GM15510 (cell line): Measurements from ENCODE around the gene OSR1.

Experiments used
- POLR2A ChIP-seq: IDR thresholded peaks from 3 replicates; pipeline ENCODE4 v1.6.1; 2011; ENCODE audit warnings: borderline replicate concordance; ENCODE audit not compliant: insufficient read length; ENCODE audit errors: extremely low read depth

Gene OSR1

GRCh38 chr2:19358242-19359020 is at the start of gene OSR1:
OSR1 (minus strand) TSS chr2:19358623; CDS start chr2:19353805, 4,818 bp downstream.
- no peak for TF ChIP-seq POLR2A

- TF ChIP-seq POLR2A, result no peak
These were observed 45.4 kb upstream of the OSR1 start for GRCh38 chr2:19403785-19404184.

- no peak for TF ChIP-seq POLR2A
These were observed 33.8 kb upstream of the OSR1 start for GRCh38 chr2:19392191-19392590.

- no peak for TF ChIP-seq POLR2A
These were observed 22.1 kb upstream of the OSR1 start for GRCh38 chr2:19380532-19380931.

GRCh38 chr2:19378939-19379338 is 20.5 kb upstream of the OSR1 start:
- TF ChIP-seq POLR2A, result no peak

GRCh38 chr2:19377717-19378116 is 19.3 kb upstream of the OSR1 start:
- no peak for TF ChIP-seq POLR2A

GRCh38 chr2:19373352-19373751 is 14.9 kb upstream of the OSR1 start:
- no peak for TF ChIP-seq POLR2A

- TF ChIP-seq POLR2A, result no peak
These were observed 13.7 kb upstream of the OSR1 start for GRCh38 chr2:19371996-19372582.

GRCh38 chr2:19369341-19369955 is 11.0 kb upstream of the OSR1 start:
- no peak for TF ChIP-seq POLR2A

- no peak for TF ChIP-seq POLR2A
These were observed 10.3 kb upstream of the OSR1 start for GRCh38 chr2:19368760-19369159.

- no peak for TF ChIP-seq POLR2A
These were observed 8.9 kb upstream of the OSR1 start for GRCh38 chr2:19367326-19367725.

- TF ChIP-seq POLR2A, result no peak
These were observed 6.7 kb upstream of the OSR1 start for GRCh38 chr2:19365126-19365525.

- no peak for TF ChIP-seq POLR2A
These were observed 5.6 kb upstream of the OSR1 start for GRCh38 chr2:19364014-19364413.

- TF ChIP-seq POLR2A, result no peak
These were observed 5.0 kb upstream of the OSR1 start for GRCh38 chr2:19363474-19363778.

- TF ChIP-seq POLR2A, result no peak
These were observed 4.5 kb upstream of the OSR1 start for GRCh38 chr2:19362755-19363473.

GRCh38 chr2:19362094-19362754 is 3.8 kb upstream of the OSR1 start:
- no peak for TF ChIP-seq POLR2A
